DLD1 (cell line): ENCODE data around the gene ASTN1.

Experiments
- in situ Hi-C: cut with HindIII; loops from 2 replicates; pipeline ENCODE4 v1.10.0; 2017; ENCODE audit warnings: low sequenced_read_pairs

ASTN1 gene

DNA sequence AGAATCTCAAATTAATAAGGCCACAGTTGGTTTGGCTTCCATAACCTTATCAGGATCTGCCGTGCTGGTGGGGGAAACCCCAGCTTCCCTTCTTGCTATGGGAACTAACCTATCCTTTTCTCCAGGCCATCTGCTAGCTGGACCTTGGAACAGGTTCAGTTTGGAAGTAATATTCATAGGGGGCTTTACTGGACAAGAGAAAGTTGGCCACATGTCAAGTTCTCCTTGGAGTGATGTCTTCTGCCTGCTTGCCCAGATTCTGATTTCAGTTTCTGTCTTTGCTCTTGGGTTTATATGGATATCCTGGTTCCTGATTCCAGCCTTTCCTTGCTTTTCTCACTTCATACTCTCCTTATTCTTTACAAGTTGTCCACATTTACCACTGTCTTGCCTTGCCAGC lies 279.6 kb downstream of the ASTN1 start:
- in situ Hi-C loops: no loop called here

DNA sequence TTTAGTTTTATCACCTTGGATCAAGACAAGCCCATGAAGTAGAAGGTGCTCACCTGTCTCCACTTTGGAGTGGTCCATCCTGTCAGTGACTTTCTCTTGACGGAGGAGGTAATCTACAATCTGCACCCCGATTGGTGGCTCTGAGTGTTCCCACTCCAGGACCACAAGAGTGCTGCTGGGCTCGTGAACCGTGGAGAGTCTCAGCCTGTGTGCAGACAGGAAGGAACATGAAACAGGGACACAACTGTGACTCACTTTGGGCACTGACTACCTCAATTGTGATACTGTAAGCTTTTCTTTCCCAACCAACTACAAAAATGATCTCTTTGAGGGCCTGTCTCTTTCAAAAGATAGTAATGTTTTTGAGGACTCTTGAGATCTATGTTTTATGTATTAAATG lies 280.2 kb downstream of the ASTN1 start:
- in situ Hi-C loops: no loop called here

DNA sequence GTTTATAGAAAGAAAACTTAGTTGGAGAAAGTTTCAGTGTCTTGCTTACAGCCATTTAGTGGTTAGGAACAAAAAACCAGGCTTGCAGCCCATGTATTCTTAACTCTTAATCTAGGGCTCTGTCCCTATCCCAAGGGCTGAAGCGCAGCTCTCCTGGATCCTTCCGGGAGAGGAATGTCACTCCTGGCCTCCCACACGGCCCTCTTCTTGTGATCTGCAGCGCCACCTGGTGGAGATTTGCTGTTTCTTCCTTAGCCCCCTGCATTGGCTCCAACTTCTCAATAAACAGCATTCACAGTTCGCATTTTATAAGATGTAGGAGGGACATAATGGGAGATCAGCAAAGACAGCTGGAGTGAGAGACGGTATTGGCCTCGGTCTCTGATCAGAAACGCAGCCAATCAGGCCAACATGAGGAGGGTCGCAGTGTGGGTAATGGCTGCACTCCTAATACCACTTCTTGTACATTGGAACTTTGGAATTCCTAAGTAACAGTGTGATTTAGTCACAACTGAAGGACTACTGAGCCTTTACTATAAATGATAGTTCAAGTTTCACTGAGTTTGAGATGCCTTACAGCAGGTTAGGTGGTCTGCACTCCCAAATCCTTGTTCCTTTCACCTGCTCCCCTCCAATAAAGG lies 283.4 kb downstream of the ASTN1 start:
- in situ Hi-C loops: no loop called here

DNA sequence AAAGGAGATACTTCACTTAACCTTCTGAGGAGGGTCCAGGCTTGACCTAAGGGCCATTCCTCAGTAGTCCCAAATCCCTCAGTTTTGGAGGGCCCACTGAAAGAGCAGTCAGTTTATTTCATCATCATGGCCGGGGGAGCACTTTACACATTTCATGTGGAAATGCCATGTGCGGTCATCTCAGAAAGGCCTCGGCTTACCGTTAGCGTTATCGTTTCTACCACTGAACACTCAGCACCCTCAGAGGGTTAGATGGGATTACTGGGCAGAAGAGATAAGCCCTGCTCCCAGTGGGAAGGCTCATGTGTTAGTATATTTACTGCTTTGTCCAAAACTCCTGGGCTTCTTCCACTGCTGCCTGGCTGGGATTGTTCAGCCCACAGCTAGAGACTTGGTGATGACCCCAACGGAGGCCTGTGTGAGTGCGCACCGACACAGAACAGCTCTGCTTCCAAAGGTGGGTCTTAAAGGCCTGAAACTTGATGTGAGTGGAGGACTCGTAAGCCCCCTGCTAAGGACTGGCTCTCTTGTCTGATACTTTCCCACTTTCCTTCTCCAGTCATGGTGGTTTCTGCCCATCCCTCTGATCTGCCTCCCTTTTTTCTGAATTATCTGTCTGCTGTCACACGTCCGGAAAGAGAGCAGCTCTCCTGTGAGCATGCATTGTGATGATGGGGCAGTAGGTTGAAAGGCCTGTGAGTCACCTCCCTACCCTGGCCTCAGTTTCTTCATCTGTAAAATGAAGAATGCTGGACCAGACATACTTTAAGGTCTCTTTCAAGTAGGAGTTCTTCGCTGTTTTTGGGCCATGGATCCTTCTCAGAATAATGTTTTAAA lies 284.5 kb downstream of the ASTN1 start:
- in situ Hi-C loops: no loop called here

DNA sequence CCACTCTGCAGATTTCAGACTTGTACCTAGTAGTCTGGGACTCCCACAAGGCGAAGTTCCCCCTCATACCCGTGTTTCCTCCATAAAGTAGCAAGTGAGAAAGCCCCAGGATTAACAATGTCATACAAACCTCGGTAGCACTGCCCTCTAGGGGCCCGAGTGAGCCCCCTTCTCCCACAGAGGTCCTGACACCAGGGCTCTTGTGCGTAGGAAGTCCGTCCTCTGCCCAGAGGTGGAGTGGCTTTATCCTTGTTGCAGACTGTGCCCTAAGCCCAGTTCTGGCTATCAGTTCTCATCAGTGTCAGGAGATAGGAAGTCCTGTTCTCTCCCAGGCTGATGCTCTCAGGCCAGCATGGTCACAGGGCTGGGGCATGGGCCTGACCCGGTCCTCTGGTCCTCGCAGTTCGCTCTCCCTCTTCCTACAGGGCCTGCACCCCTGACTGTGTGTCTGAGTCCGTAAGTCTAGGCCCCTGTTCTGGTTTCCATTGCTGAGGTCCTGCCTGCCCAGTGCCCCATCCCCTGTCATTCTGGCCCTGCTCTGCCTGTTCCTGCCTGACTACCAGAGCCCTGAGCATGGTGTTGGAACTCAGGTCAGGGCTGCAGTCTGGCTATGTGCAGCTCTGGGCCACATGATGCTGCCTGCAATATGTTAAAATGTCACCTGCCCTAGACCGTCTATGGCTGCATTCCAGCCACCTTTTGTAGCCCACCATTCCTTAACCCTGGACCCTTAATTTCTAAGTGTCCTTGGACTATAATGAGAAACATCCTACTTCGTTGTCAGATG lies 285.6 kb downstream of the ASTN1 start:
- in situ Hi-C loops: no loop called here

DNA sequence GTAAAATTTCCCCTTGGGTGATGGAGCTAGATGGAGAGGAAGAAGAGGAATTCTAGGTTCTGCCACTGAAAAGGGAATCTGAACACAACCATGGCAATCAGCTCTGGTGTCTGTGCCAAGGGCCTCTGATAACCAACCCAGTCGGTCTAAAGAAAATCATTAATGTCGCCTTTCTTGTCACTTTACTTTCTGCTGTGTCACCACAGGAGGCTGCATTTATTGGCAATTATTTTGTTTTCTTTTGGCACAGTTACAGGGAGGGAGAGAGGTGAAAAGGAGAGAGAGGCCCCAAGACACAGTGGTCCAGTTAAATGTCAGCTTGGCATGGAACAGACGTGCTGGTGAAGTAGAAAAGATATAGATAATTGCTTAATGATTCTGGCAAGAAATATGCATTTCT lies 287.0 kb downstream of the ASTN1 start:
- in situ Hi-C loops: no loop called here

DNA sequence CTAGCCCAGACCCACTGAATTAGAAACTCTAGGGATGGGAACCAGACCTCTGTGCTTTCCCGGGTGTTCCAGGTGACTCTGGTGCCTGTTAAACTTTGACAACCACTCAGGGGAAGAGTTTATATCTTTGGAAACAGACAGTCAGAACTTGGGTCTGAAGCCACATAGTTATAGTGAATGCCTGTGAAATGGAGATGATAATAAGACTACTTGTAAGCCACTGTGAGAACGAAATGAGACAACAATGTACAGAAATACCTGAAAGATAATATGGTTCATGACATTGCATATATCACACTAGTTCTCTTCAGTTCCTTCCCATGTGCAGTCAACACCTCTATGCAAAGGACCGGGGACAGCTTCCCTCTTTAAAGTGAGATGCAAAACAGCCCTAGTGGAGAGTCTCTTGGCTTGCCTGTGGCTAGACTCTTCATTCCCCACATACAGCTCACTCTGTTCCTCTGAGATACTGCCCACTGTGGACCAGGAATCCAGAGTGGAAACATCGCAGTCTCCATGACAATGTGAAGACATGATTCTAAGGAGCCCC lies 287.5 kb downstream of the ASTN1 start:
- in situ Hi-C loops: no loop called here

DNA sequence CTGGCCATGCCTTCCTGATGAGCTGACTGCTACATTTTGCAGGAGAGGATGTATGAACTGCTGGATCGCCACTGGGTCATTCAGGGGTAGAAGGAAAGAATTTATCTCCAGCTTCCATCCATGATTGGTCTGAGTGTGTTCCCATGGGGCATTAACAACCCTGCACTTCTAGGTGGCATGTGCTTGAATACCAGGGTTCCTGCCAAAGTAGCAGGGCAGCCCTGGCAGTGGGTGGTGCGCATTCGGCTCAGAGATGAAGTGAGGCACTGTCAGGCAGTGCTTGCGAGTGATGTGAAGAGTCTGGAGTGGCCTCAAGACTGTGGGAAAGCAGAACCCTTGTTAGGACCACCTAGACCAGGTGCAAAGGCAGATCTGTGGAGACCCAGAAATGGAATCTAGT lies 294.9 kb downstream of the ASTN1 start:
- in situ Hi-C loops: no loop called here

DNA sequence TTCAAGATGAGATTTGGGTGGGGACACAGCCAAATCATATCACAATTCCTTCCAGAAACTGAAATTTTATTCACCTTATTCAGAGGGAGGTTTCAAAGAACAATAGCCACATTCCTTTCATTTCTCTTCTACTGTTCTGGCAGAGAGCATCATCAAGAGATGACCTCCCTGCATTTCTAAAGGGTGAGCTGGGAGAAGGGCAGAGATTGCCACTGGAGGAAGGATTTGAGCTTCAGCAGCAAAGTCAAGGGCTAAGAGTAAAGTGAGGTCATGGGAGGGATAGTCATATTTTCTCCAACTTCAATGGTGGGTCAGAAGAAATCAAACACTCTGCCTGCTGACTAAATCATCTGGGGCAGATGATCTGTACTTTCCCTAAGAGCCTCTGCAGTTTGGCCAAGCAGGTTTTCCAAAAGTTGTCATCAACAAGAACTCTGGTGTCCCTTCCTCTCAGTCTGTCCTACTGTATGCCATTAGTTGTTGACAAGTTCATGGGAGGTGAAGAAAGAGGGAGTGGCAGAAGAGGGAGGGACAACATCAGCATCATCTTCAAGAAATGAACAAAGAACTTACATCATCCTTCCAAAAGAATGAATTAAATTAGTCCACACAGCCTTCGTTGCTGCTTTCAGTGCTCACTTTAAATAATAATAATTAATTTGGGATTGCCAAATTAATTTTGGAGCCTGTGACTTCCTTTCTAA lies 298.3 kb downstream of the ASTN1 start:
- in situ Hi-C loops: no loop called here

DNA sequence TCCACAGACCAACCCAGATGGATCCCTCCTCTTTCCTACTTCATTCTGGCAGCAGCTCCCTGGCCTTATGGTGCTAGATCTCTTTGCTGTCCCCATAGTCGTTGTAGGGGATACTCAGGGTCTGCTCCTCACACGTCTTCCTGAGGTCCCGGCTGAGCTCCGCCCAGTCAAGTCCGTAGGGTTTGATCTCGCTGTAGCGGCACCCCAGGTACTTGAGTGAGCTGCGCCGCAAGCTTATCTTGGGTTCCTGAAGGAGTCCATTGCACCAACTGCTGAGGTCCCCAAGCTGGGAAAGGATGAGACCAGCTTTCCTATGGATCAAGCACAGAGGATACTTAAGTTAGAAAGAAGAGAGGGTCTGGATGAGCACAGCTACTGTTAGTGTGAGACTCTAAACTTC lies 300.3 kb downstream of the ASTN1 start:
- in situ Hi-C loops: no loop called here

DNA sequence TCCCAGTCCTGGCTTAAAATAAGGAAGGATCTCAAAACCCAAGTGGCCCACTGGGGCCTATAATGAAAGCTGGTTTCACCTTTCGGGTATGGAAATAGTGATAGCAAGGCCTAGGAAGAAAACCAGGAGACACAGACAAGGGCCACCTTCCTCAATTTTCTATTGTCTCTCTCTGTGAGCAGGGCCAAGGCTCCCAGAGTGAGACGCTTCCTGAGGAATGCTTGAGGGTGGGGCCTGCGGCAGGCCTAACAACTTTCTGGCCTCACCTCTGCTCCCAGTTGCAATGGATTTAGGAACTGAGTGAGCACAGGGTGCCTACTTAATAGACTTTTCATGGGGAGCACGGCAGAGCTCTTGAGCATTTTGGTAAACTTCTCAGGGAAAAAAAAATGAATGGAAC lies 300.9 kb downstream of the ASTN1 start:
- in situ Hi-C loops: no loop called here

DNA sequence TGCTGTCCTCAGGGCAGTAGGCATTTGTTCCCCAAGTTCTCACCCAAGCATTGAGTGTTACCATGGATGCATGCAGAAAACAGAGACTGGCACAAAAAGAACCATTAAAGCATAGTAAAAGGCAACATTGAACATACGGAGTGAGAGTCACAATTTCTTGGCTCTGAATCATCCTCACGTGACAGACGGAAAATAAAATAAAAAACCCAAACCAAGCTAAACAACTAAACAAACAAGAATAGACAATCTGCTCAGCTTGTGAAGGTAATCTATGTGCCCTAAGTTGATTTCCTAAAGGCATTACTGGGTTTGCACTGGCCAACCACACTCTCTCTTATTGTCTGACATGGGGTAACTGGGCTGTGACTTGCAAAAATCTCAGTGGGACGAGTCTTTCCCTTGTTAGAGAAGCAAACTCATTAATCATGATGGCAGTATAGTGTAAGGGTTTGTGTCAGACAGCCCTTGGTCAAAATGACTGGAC lies 306.0 kb downstream of the ASTN1 start:
- in situ Hi-C loops: no loop called here

DNA sequence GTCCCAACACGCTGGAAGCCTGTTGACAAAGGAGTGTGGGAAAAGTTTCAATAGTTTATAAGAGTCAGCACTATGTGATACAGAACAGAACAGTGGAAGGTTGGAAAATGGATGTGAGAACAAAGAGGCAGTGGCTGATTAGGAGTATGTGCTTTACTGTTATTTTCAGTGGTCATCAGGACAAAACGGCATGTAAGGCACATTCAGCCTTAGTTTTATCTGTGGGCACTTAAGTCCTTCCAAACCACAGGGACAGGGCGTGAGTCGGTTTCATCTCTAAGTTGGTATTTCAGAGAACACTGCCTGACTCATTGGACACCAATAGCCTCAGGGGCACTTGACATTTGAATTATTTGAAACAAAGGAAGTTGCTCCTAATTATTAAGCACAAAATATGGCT lies 306.9 kb downstream of the ASTN1 start:
- in situ Hi-C loops: no loop called here

DNA sequence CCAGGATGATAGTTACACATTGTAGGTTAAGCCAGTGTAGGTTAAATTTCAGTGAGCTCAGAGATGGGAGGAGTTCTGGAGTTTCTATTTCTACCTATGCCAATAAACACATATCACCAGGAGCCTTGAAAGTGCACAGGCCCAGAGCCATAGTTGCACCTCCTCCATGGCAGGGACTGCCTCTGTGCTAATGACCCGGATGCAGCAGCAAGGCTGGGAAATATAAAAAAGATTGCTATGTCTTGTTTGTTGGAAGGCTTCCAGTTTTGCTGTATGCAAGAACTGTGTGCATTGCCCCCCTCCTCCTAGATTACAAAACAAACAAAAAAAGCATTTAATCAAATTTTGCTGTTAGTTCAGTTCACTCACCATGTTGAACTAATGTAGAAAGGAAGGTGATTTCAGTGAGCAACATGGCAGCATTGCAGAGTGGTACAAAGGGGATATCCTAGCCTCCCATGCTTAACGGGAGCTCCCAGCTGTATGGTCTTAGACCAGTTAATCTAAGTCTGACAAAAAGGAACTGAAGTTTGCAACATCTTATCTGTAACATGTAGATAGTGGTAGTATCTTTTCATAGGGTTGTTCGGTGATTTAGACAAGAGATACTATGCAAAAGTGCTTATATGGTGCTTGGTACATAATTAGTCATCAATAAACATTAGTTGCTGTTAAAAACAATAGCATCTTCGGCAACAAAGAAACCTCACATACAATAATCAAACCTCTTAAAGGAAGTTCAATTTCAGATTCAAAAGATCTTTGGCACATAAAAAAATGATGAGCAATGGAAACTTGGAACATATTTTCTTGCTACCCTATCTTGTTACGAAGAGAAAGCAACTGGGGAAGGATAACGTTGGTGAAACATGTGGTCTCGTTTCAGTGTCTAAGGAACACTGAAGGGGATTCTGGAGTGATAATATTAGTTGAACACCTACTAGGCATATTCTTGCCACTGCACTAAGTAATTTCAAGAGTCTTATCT lies 309.5 kb downstream of the ASTN1 start:
- in situ Hi-C loops: no loop called here

DNA sequence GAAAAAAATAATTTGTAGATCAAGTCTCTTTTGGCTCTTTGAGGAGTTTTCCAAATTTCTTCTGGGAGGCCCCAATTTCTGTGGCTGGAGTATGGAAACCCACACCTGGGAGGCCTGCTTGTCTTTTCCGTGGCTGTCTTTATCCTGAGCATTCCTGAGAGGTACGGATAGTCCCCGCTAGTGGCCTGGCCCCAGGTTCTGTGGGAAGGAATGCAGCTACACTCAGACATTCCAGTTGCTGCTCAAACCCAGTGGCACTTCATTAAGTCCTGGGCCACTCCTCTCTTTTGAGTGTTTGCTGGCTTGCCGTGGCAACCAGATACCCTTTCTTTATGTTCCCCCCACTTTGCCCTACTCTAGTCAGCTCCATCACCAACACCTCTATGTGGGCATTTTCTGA lies 310.4 kb downstream of the ASTN1 start:
- in situ Hi-C loops: no loop called here

DNA sequence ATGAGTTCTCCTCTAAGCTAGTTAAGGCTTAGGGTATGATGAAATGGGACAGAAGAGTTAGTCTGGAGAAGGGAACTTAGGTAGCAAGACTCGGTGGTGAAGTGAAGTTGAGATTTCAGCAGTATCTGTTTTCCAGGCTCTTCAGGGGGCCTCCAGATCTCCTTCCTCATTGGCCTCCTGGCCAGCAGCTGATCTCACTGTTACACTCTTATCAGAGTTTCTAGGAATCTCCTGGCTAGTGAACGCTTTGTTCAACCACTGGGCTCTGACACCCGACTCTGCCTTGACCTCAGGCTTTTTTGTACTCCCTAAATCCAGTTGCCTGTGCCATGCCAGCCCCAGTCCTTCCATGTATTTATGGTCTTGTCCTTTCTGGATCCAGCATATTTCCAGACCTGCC lies 311.0 kb downstream of the ASTN1 start:
- in situ Hi-C loops: no loop called here

DNA sequence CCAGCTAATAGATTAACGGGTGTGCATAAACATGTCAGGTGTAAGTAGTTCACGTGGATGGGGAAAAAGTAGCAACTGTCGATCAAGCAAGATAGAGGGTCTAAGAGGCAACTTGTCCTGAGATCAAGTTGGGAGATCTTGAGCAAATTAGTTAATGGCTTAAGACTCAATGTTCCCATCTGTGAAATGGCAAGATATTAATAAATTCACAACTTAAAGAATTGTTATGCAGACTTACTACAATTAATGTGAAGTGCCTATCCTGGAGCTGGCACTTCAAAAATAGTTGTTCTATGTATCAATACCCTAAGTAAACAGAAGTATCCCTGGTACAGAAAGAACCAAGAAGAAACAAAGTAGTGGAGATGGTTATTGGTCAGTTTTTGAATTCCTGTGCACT lies 312.4 kb downstream of the ASTN1 start:
- in situ Hi-C loops: no loop called here

DNA sequence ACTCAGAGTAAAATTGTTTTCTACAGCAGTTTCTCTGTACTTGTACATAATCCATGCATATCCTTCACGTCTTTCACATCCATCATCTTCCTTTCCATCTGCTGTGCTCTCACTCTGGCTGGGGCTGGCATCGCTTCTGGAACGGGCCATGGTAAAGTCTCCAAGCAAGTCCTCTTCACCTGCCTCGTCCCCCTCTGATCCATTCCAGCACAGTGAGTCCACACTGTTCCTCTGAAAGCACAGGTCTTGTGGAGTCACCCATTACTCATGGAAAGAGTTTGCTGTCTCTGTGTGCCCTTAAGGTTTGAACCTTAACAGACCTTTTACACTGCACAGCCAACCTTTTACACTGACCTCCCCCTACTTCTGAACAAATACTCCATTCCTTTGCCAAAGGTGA lies 313.6 kb downstream of the ASTN1 start:
- in situ Hi-C loops: no loop called here

DNA sequence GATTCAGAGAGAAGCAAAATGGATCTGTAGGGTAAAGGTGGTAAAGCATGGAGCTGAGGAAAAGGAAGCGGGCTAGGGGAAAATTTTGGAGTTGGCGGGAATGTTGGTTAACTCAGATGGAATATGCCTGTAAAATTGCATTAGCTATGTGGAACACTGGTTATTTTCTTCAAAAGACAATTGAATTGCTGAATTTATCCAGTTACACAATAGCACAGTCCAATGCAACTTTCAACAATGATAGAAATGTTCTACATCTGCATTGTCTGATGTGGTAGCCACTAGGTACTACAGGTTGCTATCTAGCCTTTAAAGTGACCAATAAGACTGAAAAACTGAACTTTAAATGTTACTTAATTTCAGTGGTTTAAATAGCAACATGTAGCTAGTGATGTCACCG lies 315.2 kb downstream of the ASTN1 start:
- in situ Hi-C loops: no loop called here

DNA sequence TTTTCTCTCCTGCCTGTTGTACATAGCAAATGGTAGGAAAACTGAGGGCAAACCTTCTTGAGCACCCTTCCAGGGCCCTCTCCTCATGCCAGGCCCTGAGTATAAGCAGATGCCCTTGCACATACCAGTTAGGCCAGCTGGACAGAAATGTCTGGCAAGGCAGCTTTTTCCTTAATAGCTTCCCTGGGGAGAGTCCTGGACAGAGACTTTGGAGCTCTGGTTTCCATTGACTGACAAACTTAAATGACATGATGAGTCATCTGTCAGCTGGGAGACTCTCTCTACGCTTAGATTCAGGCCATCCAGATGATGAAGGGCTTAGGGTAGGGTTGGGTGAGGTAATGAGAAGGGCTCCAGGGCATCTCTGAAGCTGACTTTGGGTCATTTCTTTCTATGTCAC lies 317.5 kb downstream of the ASTN1 start:
- in situ Hi-C loops: no loop called here
